GM19397 (cell line): ENCODE measurements around the gene BCL11A.

Source experiments
- ATAC-seq: cut with Tn5 transposase; IDR thresholded peaks from one replicate; pipeline ENCODE4 v1.9.1; 2021; ENCODE audit warnings: mild to moderate bottlenecking, moderate library complexity; ENCODE audit not compliant: unreplicated experiment

Gene BCL11A

GRCh38 chr2:60548311-60548710 lies 5.1 kb downstream of the BCL11A start:
- ATAC-seq = no peak

DNA sequence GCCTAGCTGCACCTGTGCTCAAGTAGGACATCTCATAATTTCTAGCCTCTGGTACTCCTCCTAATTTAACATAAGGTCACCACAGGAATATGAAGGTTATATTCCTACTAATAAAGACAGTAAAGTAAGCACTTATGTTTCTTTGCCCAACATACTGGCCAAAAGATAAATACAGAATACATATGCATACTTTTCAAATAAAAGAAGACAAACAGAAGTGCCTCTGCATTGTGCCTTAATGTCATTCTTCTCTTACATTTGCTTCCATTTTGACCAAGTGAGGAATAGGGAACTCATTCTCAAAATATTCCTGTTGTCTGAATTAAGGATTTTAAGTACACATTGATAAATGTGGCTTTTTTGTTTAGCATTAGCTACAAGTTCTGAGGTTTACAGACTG lies 5.6 kb downstream of the BCL11A start:
- ATAC-seq = no peak

DNA sequence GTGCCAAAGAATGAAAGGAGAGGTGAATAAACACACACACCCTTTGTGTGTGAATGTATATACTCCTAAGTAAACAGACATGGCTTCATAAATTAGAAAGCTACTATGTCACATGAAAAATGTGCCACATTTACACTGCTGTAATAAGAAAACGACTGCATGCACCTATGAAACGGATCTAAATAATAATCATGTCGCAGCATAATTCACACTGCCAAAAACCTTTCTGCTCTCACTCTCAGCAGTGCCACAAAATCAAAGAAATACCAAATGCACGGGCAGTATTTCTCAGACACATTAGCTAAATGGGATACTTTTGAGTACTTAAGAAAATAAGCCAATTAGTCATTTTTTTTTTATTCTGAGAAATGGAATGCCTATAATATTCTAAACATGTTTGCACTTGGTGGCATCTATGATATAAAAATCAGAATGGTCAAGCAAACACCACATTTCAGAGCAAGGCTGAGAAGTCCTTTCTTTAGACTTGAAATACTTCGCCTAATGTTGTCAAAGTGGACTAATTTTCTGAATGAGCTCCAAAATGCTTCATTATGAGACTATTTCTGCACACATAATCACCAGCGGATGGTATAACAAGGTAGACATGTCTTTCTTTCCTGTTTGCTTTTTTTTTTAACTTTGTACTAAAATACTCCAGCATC lies 6.6 kb downstream of the BCL11A start:
- ATAC-seq = no peak

DNA sequence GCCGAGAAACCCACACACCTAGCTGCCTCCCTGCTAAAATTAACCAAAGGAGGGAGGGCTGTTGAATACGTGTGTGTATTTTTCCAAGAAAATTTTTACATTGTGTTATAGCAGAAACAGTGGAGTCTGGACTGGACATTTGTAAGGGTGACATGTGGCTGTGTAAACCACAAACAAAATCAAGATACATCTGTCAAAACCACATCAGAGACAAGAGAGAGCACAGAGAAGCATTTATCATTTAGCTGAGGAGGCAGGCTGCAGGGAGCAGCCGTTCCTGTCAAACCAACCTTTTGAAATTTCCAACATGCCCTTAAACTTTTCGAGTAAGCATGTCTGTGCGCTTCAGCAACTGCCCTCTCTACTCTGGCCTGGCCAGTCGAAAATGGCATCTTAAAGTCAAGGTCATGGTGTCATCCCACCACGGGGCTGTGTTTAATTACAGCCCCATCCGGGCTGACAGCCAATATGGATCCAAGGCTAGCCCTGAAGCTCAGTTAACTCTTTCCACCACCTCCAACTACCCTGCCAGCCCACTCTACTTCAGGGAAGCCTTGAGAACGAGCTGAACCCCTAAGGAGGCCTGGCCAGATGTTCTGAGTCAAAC lies 8.4 kb downstream of the BCL11A start:
- peak; percentile 31 for ATAC-seq

GRCh38 chr2:60544062-60544461 lies 9.4 kb downstream of the BCL11A start:
- no peak for ATAC-seq

DNA sequence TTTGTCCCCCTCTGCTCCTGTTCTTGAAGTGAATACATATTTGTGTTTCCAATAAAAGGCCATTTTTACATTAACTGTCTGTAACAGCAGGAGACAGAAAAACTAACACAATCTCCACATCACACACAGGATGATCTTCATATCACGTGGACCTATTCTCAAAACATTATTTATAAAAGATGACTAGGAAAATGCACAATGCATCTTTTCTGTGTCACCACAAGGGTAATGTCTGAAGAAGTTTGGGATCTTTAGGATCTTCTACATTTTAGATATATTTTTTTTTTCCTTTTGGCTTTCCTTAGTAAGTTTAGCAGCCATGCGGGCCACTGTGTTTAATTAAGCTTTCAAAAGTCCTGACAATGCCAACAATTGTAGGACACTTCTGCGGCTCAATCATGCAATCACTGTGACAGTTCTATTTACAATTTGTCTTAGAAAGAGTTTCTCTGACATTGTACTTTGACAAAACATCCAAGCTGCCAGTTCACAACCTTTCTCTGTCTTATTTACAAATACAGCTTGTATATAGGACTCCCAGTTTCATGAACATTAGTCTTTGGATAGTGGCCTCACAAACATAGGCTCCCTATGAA lies 12.3 kb downstream of the BCL11A start:
- no peak for ATAC-seq

DNA sequence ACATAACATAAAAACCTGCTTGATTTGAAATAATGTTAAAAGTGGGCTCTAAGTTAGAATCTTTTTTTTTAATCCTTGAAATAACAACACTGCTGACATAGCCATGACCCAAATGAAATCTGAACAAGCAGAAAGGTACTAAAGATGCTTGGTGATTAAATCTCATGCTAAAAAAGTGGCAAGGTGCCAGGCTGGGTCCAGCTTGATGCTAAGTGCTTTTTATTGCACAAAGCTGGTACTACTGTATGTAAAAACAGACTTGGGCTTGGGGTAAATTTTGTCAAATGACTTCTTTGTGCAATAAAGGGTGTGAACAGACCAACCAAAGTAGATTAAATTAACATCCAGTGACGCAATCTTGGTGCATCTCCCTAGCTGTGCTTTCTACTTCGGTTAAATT lies 13.4 kb downstream of the BCL11A start:
- ATAC-seq = no peak

GRCh38 chr2:60539140-60539539 lies 14.3 kb downstream of the BCL11A start:
- ATAC-seq = no peak

- ATAC-seq = no peak
Observed at GRCh38 chr2:60538101-60538500, 15.4 kb downstream of the BCL11A start.

- no peak for ATAC-seq
Observed at GRCh38 chr2:60536746-60537145, 16.7 kb downstream of the BCL11A start.

GRCh38 chr2:60535685-60536312 lies 17.7 kb downstream of the BCL11A start:
- peak; percentile 71 for ATAC-seq

DNA sequence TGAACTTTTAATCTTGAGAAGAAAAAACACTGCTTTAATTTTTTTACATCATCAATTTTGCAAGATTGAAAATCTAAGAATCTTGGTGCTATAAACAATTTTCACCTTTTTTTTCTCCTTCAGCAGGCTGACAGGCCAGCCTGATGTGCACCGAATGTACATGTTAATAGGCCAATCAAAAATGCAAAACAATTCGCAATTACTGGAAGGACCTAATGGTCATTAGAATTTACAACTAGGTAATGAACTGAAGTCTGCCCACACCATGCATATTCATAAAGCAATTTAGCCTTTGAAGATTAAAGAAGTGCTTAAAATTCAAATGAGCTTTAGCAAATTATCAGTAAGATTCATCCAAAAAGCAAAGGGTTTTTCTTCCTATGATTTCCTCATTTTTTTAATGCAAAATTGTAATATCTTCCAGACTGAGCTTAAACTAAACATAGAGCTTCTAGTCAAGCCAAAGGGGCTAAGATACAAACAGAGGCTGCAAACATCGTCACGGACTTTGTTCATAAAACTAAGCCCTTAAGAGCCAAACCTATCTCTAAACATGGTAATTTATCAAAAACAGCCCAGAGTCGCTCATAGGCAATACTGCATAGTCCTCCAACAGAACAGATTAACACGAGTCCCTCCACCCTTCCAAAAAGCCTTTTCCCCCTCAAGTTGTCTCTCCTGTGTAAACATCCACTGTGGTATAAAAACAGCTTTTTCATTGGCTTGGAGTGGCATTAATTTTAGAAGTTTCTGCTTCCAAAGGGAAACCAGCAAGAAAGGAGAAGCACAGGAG lies 18.4 kb downstream of the BCL11A start:
- ATAC-seq = no peak

- ATAC-seq = no peak
Observed at GRCh38 chr2:60534052-60534685, 19.3 kb downstream of the BCL11A start.

GRCh38 chr2:60533101-60534051 lies 20.1 kb downstream of the BCL11A start:
- no peak for ATAC-seq

DNA sequence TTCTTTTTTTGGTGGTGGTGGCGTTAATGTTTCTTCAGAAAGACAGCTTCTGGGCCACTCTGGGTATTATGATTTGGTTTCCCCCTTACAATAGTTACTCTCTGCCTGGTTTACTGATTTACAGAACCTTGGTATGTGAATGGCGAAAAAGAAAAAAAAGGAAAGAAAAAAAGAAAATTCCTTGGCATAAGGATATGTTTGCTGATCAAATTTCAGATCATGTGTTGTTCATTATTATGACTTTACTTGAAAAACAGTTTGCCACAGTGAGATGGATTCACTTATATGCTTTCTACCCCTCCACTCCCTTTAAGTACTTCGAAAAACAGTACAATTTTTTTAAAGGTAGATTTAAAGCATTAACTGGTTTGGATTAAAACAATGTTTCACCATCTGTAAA lies 21.0 kb downstream of the BCL11A start:
- no peak for ATAC-seq

- ATAC-seq = no peak
Observed at GRCh38 chr2:60531701-60532133, 21.7 kb downstream of the BCL11A start.

- peak; percentile 77 for ATAC-seq
Observed at GRCh38 chr2:60530660-60531281, 22.7 kb downstream of the BCL11A start.

- no peak for ATAC-seq
Observed at GRCh38 chr2:60529785-60530627, 23.4 kb downstream of the BCL11A start.
